HEK293T (cell line): ENCODE results near the gene RGS14.

ENCODE experiments used
- CTCF ChIA-PET: fragments of 350-600 bp; formaldehyde crosslinking; extraction: SDS; loops from one replicate; lab custom pipeline; 2021; ENCODE audit warnings: antibody characterized with exemption, inconsistent platforms; lab: Yijun Ruan, JAX
- POLR2A ChIA-PET: fragments of 350-600 bp; formaldehyde crosslinking; extraction: SDS; loops from one replicate; lab custom pipeline; 2020; ENCODE audit warnings: antibody characterized with exemption, inconsistent platforms; lab: Yijun Ruan, JAX
- DNase-seq: peaks from one replicate; pipeline ENCODE4 v3.0.0; 2012; ENCODE audit warnings: mixed read lengths; ENCODE audit errors: extremely low spot score
- ARNT ChIP-seq: fragments of 450-650 bp; IDR thresholded peaks from 2 replicates; pipeline ENCODE4 v1.6.1; 2017; ENCODE audit warnings: mild to moderate bottlenecking
- BHLHE40 ChIP-seq: fragments of 450-650 bp; IDR thresholded peaks from 2 replicates; pipeline ENCODE4 v1.6.1; 2016; ENCODE audit warnings: mild to moderate bottlenecking, moderate library complexity, borderline replicate concordance
- CTBP1 ChIP-seq: fragments of 450-650 bp; IDR thresholded peaks from 2 replicates; pipeline ENCODE4 v1.6.1; 2016; ENCODE audit warnings: borderline replicate concordance
- ELF4 ChIP-seq: fragments of 450-650 bp; IDR thresholded peaks from 2 replicates; pipeline ENCODE4 v1.6.1; 2017; ENCODE audit warnings: antibody characterized with exemption
- FOXA1 ChIP-seq: fragments of 450-650 bp; IDR thresholded peaks from 2 replicates; pipeline ENCODE4 v1.6.1; 2016; ENCODE audit warnings: mild to moderate bottlenecking
- FOXK2 ChIP-seq: fragments of 450-650 bp; IDR thresholded peaks from 2 replicates; pipeline ENCODE4 v1.6.1; 2016; ENCODE audit warnings: mild to moderate bottlenecking
- FOXM1 ChIP-seq: fragments of 450-650 bp; IDR thresholded peaks from 2 replicates; pipeline ENCODE4 v1.6.1; 2017; ENCODE audit warnings: mild to moderate bottlenecking, borderline replicate concordance
- HDGF ChIP-seq: fragments of 450-650 bp; IDR thresholded peaks from 2 replicates; pipeline ENCODE4 v1.6.1; 2017; ENCODE audit warnings: antibody characterized with exemption, borderline replicate concordance
- L3MBTL2 ChIP-seq: fragments of 450-650 bp; conservative IDR thresholded peaks from 2 replicates; pipeline ENCODE4 v1.6.1; 2016; ENCODE audit warnings: mild to moderate bottlenecking
- LEF1 ChIP-seq: fragments of 450-650 bp; IDR thresholded peaks from 2 replicates; pipeline ENCODE4 v1.6.1; 2017; ENCODE audit warnings: mild to moderate bottlenecking, borderline replicate concordance
- NFRKB ChIP-seq: fragments of 450-650 bp; IDR thresholded peaks from 2 replicates; pipeline ENCODE4 v1.6.1; 2016; ENCODE audit warnings: mild to moderate bottlenecking, moderate library complexity
- SP1 ChIP-seq: fragments of 450-650 bp; IDR thresholded peaks from 2 replicates; pipeline ENCODE4 v1.6.1; 2017
- SUZ12 ChIP-seq: fragments of 450-650 bp; IDR thresholded peaks from 2 replicates; pipeline ENCODE4 v1.6.1; 2016; ENCODE audit warnings: mild to moderate bottlenecking
- TARDBP ChIP-seq: fragments of 450-650 bp; IDR thresholded peaks from 2 replicates; pipeline ENCODE4 v1.6.1; 2016
- ZNF384 ChIP-seq: fragments of 450-650 bp; IDR thresholded peaks from 2 replicates; pipeline ENCODE4 v1.6.1; 2016
- TF ChIP-seq, protein P1 (sequence below): fragments of 450-650 bp; IDR thresholded peaks from 2 replicates; pipeline ENCODE4 v1.6.1; 2016

RGS14 gene

DNA sequence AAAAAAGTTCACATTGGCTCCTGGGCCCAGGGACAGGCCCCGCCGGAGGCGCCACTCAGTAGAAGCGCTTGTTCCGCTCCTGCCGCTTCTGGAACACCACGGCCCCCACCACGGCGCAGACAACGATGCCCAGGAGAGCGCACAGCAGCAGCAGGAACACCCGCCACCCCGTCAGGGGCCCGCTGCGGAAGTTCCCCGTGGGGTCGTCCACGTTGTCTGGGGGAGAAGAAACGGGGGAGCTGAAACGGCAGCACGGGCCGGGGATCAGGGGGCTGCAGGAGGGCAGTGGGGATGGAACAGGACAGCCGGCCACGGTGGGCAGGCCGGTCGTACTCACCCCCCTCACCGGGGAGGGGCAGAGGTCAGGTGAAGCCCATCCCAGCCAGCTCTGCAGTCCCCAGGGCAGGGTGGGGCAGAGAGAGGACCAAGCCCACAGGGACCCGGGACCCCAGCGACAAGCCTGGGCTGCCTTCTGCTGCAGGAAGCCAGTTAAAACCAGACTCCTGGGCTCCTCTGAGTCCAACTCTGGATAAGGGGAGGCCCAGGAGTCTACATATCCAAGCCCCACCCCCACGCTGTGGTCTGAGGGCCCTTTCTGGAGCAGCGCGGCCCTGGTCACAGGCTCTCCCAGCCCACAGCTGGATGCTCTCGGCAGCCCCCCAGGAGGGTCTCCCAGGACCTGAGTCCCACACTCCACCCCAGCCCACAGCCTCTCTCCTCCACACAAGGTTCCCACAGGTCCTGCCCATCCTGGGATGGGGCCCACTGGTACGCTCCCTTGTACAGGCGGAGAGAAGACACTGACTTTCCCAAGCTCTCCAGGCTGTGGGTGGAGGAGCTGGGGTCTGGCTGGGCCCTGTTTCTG is 25.5 kb upstream of the RGS14 start:
- ChIA-PET CTCF (no interaction called here), POLR2A (interaction anchor here (1.3 kb wide), 1 partner anchor 19 kb away, joined by 6 read pairs; the partner anchor contains the start of gene LMAN2)
- no peak for DNase-seq
- TF ChIP-seq NFRKB (no peak), SP1 (no peak), FOXA1 (no peak), ARNT (no peak), SUZ12 (no peak), LEF1 (no peak), HDGF (no peak), ELF4 (no peak), FOXK2 (no peak), ZNF384 (no peak), TARDBP (no peak), CTBP1 (no peak)
- TF ChIP-seq, protein P1, sequence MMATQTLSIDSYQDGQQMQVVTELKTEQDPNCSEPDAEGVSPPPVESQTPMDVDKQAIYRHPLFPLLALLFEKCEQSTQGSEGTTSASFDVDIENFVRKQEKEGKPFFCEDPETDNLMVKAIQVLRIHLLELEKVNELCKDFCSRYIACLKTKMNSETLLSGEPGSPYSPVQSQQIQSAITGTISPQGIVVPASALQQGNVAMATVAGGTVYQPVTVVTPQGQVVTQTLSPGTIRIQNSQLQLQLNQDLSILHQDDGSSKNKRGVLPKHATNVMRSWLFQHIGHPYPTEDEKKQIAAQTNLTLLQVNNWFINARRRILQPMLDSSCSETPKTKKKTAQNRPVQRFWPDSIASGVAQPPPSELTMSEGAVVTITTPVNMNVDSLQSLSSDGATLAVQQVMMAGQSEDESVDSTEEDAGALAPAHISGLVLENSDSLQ = no peak

DNA sequence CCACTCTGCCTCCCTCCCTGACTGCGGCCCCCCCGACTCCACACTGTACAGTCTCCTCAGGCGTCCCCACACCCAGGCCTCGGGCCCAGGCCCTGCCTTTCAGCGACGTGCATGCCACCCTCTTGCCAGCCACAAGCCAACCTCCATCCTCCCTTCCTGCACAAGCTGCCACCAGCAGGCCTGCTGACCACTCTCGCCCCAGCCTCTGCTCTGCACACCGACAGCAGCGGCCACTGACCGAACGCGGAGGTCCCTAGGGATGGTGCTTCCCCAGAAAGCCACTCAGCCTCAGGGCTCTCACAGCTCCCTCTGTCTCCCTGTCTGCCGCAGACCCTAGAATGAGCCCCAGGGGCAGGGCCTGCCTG is 24.8 kb upstream of the RGS14 start:
- ChIA-PET CTCF (no interaction called here), POLR2A (no interaction called here)
- no peak for TF ChIP-seq TARDBP
- no peak for TF ChIP-seq L3MBTL2
- TF ChIP-seq CTBP1 = no peak
- TF ChIP-seq ELF4 = no peak
- TF ChIP-seq ZNF384 = no peak
- TF ChIP-seq SUZ12 = no peak
- TF ChIP-seq, protein P1 = no peak
- no peak for TF ChIP-seq LEF1
- no peak for TF ChIP-seq ARNT
- TF ChIP-seq SP1 = no peak
- TF ChIP-seq HDGF = no peak
- TF ChIP-seq BHLHE40 = no peak
- no peak for TF ChIP-seq FOXA1
- TF ChIP-seq FOXK2 = no peak
- no peak for TF ChIP-seq FOXM1
- no peak for TF ChIP-seq NFRKB
- no peak for DNase-seq

DNA sequence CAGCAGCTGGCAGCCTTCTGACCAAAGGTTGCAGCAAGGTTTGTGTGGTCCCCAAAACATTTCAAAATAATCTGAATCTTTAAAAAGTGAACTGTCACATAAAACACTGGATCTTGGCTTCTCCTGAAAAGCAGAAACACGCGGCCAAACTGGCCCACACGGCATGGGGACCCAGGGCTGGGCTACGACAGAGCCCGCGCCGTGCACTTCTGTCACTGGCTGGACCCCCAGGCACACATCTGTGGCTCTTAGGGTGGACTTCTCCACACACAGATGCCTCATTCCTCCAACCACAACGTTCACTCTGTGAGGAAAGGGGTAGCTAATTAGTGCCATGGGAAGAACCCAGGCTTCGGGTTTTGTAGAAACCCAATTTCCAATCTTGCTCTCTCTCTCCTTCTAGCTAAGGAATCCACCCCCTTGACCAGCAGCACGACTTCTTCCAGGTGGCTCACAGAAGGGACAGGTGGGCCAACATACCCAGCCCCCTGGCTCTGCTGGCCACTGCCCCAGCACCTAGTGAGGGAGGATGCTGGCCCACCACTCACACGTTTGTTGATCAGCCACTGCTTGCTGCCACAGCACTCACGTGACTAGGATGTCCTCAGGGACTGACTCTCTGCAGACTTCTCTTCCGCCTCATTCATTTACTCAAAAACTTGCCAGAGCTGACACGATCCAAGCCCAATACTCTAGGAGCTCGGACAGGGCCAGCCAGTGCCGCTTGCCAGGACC is 24.1 kb upstream of the RGS14 start:
- DNase-seq = no peak
- POLR2A ChIA-PET = no interaction called here
- CTCF ChIA-PET = no interaction called here
- no peak for TF ChIP-seq FOXK2
- TF ChIP-seq FOXM1 = no peak
- TF ChIP-seq ZNF384 = no peak
- no peak for TF ChIP-seq LEF1
- TF ChIP-seq HDGF = no peak
- no peak for TF ChIP-seq SUZ12
- no peak for TF ChIP-seq FOXA1
- no peak for TF ChIP-seq ARNT
- TF ChIP-seq ELF4 = no peak

DNA sequence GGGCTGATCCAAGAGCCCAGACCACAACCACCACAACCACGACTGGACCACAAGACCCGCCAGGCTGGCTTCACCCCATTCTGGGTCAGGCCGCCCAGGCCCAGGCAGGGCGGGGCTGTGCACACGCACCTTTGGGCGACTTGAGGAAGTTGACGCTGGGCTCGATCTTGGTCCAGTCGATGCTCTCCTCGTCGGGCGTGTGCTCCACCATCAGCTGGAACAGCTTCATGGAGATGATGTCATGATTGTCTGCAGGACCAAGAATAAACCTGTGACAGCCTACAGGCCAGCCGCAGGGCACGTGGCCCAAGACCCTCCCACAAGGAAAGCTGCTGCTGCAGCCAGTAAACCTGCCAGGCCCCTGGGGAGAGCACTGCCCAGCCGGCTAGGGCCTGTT is 23.6 kb upstream of the RGS14 start:
- POLR2A ChIA-PET = interaction anchor here (1.9 kb wide), 1 partner anchor 18 kb away, joined by 7 read pairs; the partner anchor contains the start of gene LMAN2
- CTCF ChIA-PET = no interaction called here
- TF ChIP-seq SUZ12 (no peak), ZNF384 (no peak), LEF1 (no peak), ARNT (no peak), FOXK2 (no peak), CTBP1 (no peak), SP1 (no peak), FOXA1 (no peak), FOXM1 (no peak), NFRKB (no peak), ELF4 (no peak)
- no peak for DNase-seq

DNA sequence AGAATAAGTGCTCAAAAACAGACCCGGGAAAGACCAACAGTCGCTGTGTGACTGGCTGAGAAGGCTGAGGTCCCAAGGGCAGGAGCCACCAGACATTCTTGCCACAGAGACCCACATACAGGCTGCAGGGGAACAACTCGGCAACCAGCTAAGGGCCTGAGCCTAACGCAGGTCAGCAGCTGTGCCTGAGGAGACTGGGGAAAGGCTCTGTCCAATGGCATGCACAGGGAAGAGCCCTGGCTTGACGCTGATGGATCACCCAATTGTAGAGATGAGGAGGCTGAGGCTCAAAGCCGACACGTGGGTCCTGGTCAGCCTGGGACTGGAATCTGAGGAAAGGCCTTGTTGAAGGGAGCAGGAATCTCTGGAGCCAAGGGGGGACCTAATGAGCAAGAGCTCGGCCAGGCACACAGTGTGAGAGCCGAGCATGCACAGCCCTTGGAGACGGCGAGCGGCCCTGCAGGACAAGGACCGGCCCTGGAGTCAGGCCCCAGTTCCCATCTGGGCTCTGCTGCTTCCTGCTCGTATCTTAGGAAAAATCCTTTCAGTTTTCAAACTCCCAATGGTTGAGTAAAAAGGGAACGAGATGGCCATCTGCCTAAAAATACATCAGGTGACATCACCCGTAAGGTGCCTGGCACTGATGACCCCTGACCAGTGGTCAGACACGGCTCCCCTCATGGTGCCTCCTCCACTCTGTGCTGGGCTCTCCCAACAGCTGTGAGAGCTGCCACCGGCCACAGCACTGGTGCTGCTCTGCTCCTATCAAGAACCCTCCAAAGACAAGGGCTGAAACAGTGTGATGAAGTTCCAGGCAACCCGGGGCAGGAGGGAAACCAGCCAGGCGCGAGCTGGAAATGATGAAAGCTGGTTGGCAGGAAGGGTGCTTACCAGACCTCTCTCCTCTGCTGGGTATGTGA is 22.7 kb upstream of the RGS14 start:
- ChIA-PET POLR2A (interaction anchor here (1.9 kb wide), 1 partner anchor 17 kb away, joined by 7 read pairs; the partner anchor contains the start of gene LMAN2), CTCF (no interaction called here)
- no peak for DNase-seq
- no peak for TF ChIP-seq SP1
- no peak for TF ChIP-seq SUZ12
- TF ChIP-seq, protein P1 = no peak
- no peak for TF ChIP-seq ARNT
- no peak for TF ChIP-seq CTBP1
- no peak for TF ChIP-seq BHLHE40
- TF ChIP-seq FOXM1 = no peak
- TF ChIP-seq NFRKB = no peak
- TF ChIP-seq LEF1 = no peak
- TF ChIP-seq HDGF = no peak
- no peak for TF ChIP-seq L3MBTL2
- no peak for TF ChIP-seq FOXK2
- no peak for TF ChIP-seq TARDBP
- TF ChIP-seq FOXA1 = no peak
